ENCODE results near the gene TEAD3. TPM values are rescaled to one million over a fixed set of nuclear protein-coding genes. Genes with fewer than 3 reads are reported as not detected.
A peak's percentile ranks its signal among the peaks of the same experiment; 100 is the strongest.

TEAD3 gene
- total RNA-seq, 1 donor, result 11.2 TPM

DNA sequence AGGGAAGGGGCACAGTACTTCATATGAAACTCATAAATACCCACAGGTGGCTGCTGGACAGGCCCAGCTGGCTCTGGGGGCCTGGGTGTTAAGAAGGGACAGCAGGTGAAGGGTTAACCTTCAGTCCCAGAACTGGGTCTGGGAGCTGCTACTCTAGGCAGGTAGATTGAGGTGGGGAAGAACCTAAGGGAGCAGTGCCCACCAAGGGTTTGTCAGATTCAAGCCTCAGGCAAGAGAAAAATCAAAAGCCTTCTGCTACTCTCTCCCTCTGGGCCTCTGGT, 23.1 kb downstream of the TEAD3 start:
- DNase-seq (ENCODE audit: insufficient read length, low spot score, missing footprints), result no peak
- H3K27ac ChIP-seq (ENCODE audit: low read depth, low read length), result no peak overlapping the region
- no peak overlapping the region for H2AFZ ChIP-seq (ENCODE audit: low read length)
- no peaks in the 10 kb centered on the region for H3K9me3 ChIP-seq (ENCODE audit: low read depth, low read length)
- peaks cover 24% of the 10 kb centered on the region for H3K79me2 ChIP-seq (ENCODE audit: insufficient read depth, low read length)
- no peak overlapping the region for H3K4me3 ChIP-seq (ENCODE audit: insufficient read depth, low read length)
- H3K27me3 ChIP-seq (ENCODE audit: insufficient read depth, low read length), result no peaks in the 10 kb centered on the region
- peaks cover 42% of the 10 kb centered on the region for H4K20me1 ChIP-seq (ENCODE audit: insufficient read depth, low read length)
- H3K36me3 ChIP-seq (ENCODE audit: insufficient read depth, low read length), result peaks cover 57% of the 10 kb centered on the region
- H3K4me1 ChIP-seq (ENCODE audit: insufficient read depth, low read length), result peaks cover 19% of the 10 kb centered on the region
- TF ChIP-seq, protein P1, sequence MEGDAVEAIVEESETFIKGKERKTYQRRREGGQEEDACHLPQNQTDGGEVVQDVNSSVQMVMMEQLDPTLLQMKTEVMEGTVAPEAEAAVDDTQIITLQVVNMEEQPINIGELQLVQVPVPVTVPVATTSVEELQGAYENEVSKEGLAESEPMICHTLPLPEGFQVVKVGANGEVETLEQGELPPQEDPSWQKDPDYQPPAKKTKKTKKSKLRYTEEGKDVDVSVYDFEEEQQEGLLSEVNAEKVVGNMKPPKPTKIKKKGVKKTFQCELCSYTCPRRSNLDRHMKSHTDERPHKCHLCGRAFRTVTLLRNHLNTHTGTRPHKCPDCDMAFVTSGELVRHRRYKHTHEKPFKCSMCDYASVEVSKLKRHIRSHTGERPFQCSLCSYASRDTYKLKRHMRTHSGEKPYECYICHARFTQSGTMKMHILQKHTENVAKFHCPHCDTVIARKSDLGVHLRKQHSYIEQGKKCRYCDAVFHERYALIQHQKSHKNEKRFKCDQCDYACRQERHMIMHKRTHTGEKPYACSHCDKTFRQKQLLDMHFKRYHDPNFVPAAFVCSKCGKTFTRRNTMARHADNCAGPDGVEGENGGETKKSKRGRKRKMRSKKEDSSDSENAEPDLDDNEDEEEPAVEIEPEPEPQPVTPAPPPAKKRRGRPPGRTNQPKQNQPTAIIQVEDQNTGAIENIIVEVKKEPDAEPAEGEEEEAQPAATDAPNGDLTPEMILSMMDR (IDR thresholded peaks at IDR 0.05; ENCODE audit: extremely low read depth, low read depth, low read length), result no peak
- no peak overlapping the region for H3K4me2 ChIP-seq (ENCODE audit: insufficient read depth, low read length)

DNA sequence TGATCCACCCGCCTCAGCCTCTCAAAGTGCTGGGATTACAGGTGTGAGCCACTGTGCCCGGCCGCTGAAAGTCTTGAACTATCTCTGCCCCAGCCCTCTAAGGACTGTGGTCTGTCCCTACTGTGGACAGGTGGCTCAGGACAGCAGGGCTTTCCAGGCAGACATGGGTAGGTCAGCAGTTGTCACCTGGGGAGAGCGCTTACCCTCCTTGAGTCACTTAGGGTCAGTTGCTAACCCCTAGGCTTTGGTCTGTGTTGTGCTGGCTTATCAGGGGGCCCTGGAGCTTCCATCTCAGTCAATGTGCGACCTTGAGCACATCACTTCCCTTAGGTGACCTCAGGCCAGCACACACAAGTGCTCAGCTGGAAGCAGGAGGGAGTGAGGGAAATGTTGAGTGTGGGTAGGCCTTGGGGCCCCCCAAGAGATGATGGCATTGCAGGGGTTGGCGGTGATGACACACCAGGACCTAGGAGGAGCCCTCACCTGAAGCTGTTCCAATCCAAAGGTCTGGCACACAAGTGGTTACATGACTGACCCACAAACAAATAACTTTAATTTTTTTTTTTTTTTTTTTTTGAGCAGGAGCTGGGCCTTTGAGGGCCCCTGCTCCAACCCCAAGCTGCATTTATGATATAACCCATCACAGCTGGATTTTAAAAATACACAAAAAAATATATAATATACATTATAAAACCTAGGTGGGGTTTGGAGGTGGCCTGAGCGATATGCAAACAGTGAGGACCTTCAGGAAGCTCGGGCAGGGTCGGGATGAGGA, 23.6 kb downstream of the TEAD3 start:
- peaks cover 29% of the 10 kb centered on the region for H3K79me2 ChIP-seq (ENCODE audit: insufficient read depth, low read length)
- H3K36me3 ChIP-seq (ENCODE audit: insufficient read depth, low read length), result peaks cover 57% of the 10 kb centered on the region
- H3K27me3 ChIP-seq (ENCODE audit: insufficient read depth, low read length), result no peaks in the 10 kb centered on the region
- peak; percentile 77 for DNase-seq (ENCODE audit: insufficient read length, low spot score, missing footprints)
- H3K4me3 ChIP-seq (ENCODE audit: insufficient read depth, low read length), result no peak overlapping the region
- H2AFZ ChIP-seq (ENCODE audit: low read length), result no peak overlapping the region
- H3K4me2 ChIP-seq (ENCODE audit: insufficient read depth, low read length), result no peak overlapping the region
- no peak overlapping the region for H3K27ac ChIP-seq (ENCODE audit: low read depth, low read length)
- H3K4me1 ChIP-seq (ENCODE audit: insufficient read depth, low read length), result peaks cover 19% of the 10 kb centered on the region
- H3K9me3 ChIP-seq (ENCODE audit: low read depth, low read length), result no peaks in the 10 kb centered on the region
- H4K20me1 ChIP-seq (ENCODE audit: insufficient read depth, low read length), result peaks cover 47% of the 10 kb centered on the region
- TF ChIP-seq, protein P1 (IDR thresholded peaks at IDR 0.05; ENCODE audit: extremely low read depth, low read depth, low read length), result no peak

DNA sequence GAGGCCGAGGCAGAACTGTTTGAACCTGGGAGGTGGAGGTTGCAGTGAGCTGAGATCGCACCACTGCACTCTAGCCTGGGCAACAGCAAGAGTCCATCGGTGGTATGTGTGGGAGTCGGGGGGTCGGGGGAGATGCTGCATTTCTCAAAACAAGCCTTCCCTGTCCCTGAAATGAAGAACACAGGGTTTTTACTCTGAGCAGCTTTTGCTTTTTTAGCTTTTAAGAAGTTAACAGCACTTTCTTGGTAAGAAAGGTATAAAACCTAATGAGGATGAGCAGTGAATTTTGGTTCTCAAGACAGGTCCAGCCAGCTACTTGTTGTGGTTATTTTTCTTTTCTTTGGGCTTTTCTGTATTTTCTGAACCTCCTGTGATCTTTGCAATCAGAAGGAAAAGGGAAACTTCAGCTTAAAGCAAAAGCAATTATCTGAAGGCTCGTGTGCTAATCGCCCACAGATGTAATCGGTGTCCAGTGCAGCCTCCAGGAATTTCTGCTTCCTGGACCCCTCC, 25.0 kb downstream of the TEAD3 start:
- H3K4me2 ChIP-seq (ENCODE audit: insufficient read depth, low read length), result no peak overlapping the region
- TF ChIP-seq, protein P1 (IDR thresholded peaks at IDR 0.05; ENCODE audit: extremely low read depth, low read depth, low read length), result no peak
- peaks cover 24% of the 10 kb centered on the region for H3K4me1 ChIP-seq (ENCODE audit: insufficient read depth, low read length)
- H3K36me3 ChIP-seq (ENCODE audit: insufficient read depth, low read length), result peaks cover 50% of the 10 kb centered on the region
- H3K4me3 ChIP-seq (ENCODE audit: insufficient read depth, low read length), result no peak overlapping the region
- no peak overlapping the region for H2AFZ ChIP-seq (ENCODE audit: low read length)
- H3K79me2 ChIP-seq (ENCODE audit: insufficient read depth, low read length), result peaks cover 30% of the 10 kb centered on the region
- peak overlapping the region; percentile 19 for H3K27ac ChIP-seq (ENCODE audit: low read depth, low read length)
- H3K9me3 ChIP-seq (ENCODE audit: low read depth, low read length), result no peaks in the 10 kb centered on the region
- H4K20me1 ChIP-seq (ENCODE audit: insufficient read depth, low read length), result peaks cover 47% of the 10 kb centered on the region
- no peak for DNase-seq (ENCODE audit: insufficient read length, low spot score, missing footprints)
- H3K27me3 ChIP-seq (ENCODE audit: insufficient read depth, low read length), result no peaks in the 10 kb centered on the region

DNA sequence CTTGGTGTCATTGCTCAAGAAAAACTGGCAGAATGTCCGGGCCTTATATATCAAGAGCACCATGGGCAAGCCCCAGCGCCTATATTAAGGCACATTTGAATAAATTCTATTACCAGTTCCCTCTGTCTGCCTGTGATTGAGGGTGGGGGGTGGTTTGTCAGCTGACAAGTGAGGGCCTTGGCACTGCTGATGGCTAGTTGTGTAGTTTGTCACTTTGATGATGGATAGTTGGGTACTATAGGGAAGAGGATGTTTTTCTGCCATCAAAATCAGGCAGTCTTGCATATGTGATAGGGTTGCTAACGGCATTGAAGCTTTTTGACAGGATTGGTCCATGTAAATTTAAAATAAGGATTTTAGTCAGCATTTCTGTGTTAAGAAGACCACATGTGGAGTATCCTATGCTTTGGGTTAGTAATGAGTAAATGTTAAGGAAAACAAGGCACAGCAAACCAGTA, 26.2 kb downstream of the TEAD3 start:
- no peaks in the 10 kb centered on the region for H3K27me3 ChIP-seq (ENCODE audit: insufficient read depth, low read length)
- no peak overlapping the region for H3K27ac ChIP-seq (ENCODE audit: low read depth, low read length)
- peaks cover 24% of the 10 kb centered on the region for H3K4me1 ChIP-seq (ENCODE audit: insufficient read depth, low read length)
- peaks cover 47% of the 10 kb centered on the region for H4K20me1 ChIP-seq (ENCODE audit: insufficient read depth, low read length)
- H3K79me2 ChIP-seq (ENCODE audit: insufficient read depth, low read length), result peaks cover 30% of the 10 kb centered on the region
- H3K9me3 ChIP-seq (ENCODE audit: low read depth, low read length), result no peaks in the 10 kb centered on the region
- peak overlapping the region; percentile 99 for H3K4me3 ChIP-seq (ENCODE audit: insufficient read depth, low read length)
- peak; percentile 61 for DNase-seq (ENCODE audit: insufficient read length, low spot score, missing footprints)
- H3K4me2 ChIP-seq (ENCODE audit: insufficient read depth, low read length), result peak overlapping the region; percentile 95
- H2AFZ ChIP-seq (ENCODE audit: low read length), result no peak overlapping the region
- H3K36me3 ChIP-seq (ENCODE audit: insufficient read depth, low read length), result peaks cover 58% of the 10 kb centered on the region
- TF ChIP-seq, protein P1 (IDR thresholded peaks at IDR 0.05; ENCODE audit: extremely low read depth, low read depth, low read length), result no peak

Measured in osteoblast (primary cell).